Measurements from ENCODE around the gene SBNO1.
"Not testable (repeated sequence)": the region's sequence is repeated elsewhere in the genome, so short reads cannot be mapped to it uniquely, and the experiment has no call there.

Gene SBNO1

DNA sequence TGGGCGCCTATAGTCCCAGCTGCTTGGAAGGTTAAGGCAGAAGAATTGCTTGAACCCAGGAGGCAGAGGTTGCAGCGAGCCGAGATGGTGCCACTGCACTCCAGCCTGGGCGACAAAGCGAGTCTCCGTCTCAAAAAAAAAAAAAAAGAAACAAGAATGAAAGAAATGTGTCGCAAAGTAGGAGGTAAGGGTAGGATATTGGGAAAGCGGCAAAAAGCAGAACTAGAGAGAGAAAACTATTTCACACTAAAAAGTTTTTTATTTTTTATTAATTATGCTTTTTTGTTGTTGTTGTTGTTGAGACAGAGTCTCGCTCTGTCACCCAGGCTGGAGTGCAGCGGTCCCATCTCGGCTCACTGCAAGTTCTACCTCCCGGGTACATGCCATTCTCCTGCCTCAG is 17.7 kb downstream of the SBNO1 start:
- DNase-seq (ENCODE audit: low spot score): no peak

DNA sequence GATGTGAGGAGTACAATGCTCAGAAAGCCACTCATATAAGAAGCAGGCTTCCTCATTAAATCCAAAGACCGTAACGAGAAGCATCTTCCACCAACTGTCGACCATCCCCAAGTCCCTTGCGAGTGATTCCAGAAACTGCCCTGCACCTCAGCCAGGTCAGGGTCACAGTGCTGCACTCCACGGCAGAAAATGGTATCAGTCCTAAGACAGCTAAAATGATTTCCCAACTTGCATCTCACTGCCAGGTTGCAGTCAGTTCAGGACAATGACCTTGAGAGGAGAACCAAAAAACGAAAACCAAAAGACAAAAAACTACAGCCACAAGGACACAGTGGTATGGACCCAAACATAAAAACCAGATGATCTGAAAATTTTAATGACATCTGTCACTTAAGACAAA is 20.6 kb downstream of the SBNO1 start:
- DNase-seq (ENCODE audit: low spot score): no peak

DNA sequence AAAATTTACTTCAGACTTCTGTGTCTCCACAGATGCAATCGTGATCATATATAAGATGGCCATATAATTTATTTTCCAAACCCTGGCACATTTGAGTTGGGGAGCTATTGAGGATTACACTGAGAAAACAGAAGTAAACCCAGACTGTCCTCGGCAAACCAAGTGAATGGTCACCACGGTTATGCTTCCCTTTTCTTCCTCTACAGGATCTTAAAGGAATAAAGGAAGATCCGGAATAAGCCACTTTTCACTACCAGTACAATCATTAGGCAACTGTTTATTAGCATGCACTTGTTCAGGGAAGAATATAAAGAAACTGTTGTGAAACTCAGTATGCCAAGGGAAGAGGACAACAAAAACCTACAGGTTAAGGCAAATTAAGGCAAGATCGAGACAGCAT is 27.6 kb downstream of the SBNO1 start:
- DNase-seq (ENCODE audit: low spot score): no peak

DNA sequence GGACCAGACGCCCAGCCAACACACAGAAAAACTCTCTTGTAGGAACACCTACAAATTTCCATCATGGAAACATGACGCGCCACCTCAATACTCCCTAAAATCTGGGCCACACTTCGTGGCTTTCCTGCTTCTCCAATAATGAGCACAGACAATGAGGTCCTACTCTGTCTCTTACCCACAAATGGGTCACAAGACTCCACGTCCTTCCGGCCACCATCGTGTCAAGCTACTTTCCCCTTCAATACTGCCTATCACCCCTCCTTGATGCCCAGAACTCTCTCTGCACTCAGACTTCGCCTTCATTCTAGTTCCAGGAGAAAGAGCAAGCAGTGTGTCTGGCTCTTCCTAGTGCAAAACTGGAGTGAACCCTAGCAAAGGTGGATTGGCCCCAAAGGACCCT is 28.1 kb downstream of the SBNO1 start:
- DNase-seq (ENCODE audit: low spot score): no peak

DNA sequence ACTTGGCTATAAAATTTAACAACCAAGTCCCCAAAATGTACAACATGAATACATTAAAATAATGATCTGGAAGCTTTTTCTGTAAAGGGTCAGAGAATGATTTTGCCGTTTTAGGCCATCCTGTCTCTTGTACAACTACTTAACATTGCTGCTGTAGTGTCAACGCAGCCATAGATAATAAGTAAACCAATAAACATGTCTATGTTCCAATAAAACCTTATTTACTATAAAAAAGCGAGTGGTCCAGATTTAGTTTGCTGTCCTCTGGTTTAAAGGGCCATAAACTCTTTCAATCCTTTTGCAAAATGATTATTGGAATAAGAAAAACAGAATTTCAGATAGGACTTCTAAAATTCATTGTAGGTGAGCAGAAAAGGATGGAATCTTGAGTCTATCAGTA is 29.2 kb downstream of the SBNO1 start:
- DNase-seq (ENCODE audit: low spot score): no peak

DNA sequence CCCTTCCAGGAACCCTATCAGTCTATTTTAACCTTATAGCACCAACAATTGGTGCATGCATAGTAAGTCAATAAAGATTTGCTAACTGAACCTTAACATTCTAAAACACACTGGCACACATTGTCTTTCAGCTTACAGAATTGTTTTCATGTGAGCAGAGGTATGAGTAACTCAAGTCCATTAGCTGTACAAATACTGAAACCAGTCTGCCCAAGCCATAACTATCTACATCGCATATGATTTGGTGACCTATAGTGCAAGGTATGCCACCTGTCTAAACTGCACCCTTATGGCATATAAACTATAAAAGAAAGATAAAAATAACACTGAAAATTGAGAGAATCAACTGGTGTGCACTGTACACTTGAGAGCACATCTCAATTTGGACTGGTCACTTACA is 34.8 kb downstream of the SBNO1 start:
- DNase-seq (ENCODE audit: low spot score): no peak

DNA sequence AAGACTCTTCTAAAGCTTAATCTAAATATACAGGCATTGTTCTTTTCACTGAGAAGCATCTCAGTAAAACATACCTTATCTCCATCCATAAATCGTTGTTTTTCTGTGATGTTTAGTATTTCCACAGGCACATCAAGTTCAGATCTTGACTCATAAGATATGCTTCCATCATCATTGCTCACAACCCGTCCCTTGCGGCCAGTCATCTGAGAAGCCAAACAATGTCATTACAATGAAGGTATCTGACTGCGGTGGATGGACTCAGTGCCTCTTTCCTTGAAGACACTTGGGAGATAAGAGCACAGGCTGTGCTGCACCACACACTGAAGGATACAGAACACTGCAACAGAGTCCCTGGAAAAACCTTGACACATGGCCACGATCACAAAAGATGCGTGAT is 44.8 kb downstream of the SBNO1 start:
- no peak for DNase-seq (ENCODE audit: low spot score)

DNA sequence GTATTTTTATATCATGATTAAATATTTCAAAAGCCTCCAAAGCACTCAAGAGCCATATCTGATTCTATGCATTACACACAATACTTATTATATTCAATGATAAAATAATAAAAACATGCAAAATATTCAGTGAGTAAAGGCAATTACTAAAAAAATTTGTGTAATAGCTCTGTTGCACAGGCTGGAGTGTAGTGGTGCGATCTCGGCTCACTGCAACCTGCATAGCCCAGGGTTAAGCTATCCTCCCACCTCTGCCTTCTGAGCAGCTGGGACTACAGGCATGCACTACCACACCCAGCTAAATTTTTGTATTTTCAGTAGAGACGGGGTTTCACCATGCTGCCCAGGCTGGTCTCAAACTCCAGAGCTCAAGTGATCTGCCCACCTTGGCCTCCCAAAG is 45.4 kb downstream of the SBNO1 start:
- DNase-seq (ENCODE audit: low spot score): no peak

DNA sequence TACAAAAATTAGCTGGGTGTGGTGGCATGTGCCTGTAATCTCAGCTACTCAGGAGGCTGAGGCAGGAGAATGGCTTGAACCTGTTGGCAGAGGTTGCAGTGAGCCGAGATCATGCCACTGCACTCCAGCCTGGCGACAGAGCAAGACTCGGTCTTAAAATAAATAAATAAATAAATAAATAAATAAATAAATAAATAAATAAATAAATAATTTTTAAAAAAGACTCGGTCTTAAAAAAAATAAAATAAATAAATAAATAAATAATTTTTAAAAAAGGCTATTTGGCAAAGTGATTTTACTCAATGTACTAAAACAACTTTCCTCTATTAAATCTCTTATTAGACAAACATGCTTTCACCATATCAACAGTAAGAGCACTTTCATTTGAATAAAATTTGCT is 51.6 kb downstream of the SBNO1 start:
- not testable (repeated sequence) for DNase-seq (ENCODE audit: low spot score)

DNA sequence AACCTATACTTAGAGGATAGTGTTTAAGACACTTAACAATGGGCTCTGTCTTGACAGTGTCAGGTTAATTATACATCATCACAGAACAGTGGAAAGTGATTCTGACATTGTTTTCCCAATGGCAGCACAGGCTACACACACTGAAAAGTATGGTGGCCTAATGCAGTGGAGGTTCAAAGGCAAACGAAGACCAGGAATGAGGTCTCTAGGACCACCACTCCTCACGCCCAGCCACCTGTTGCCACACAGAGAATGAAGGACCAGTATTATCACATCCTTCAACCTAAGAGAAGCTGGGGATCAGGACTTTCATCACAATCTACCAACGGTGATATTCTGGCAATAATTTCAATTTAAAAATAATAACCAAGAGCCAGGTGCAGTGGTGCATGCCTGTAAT is 58.4 kb downstream of the SBNO1 start:
- DNase-seq (ENCODE audit: low spot score): no peak

DNA sequence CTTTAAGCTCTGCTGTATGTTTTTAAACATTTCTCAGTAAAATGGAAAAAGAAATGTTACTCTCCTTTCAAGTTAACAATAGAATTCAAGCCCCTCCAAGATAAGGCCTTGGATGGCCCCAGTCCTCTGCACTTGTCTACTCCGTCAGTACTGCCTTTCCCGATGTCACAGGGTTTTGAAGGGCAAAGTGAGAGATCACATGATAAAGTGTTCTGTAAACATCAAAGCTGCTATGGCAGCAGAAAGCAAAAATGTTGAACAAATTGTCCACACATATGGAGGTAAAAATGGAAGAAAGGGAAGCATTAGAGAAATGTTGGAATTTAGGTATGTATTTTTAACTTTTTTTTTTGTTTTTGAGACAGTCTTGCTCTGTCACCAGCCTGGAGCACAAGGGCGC is 59.5 kb downstream of the SBNO1 start:
- DNase-seq (ENCODE audit: low spot score): no peak

DNA sequence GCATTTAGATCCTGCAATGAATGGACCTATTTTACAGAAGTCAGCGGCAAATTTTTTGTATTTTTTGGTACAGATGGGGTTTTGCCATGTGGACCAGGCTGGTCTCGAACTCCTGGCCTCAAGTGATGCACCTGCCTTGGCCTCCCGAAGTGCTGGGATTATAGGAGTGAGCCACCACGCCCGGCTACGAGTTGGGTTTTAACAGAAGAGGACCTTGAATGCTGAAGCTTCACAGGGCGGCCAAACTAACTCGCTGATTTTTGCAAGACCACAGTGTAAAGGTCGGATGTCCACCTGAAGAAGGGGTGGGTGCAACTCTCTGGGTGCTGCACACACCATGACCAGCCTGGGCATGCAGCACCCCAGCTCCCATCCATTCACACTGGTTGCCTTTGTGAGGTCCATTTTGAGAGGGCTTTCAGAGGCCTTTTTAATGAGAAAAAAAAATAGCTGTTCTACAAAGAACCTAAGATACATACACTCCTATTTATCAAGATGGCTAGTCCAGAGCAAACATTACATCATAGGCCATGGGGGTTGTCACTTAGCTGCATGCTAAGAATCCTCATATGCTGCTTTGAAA is 71.4 kb downstream of the SBNO1 start:
- DNase-seq (ENCODE audit: low spot score): no peak

DNA sequence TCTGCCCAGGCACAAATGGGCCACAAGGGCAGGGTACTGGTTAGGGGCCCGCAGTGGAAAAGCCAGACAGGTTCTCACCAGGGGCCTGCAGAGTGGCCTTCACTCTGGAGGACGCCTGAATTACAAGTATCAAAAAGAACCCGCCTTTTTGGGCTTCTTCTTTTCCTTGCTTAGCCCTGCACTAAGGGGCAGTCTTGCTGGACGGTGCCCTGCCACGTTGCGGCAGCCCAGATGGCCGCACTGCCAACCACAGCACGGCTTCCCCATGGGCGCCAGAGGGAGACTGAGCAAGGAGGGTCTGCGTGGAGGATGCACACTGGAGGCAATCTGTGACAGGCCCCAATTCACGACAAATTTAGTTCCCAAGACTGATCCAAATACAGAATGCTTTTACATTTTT is 74.7 kb downstream of the SBNO1 start:
- no peak for DNase-seq (ENCODE audit: low spot score)

DNA sequence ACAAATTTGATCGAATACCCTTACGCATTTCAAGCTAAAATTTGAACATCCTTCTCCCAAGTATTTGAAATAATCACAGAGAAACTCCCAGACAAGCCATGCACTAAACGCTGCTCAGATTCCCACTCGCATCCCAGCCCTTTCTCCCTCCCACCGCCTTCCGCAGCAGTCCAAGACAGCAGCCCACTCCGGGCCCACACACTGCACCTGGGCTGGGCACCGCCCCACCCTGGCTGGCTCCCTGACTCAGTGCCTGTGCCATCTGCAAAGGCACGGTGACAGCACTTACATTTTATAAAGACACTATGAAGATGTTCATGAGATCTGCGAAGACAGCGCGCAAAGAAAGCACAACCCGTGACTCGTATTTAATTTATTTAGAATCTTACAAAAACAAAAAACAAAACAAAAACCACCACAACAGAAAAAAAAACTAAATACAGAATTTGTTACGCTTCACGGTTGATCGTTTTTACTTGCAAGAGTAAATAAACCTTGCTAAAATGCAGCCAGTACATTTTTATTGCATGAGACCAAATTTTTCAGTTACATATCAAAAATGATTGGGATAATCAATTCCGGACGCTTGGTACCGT is 75.8 kb downstream of the SBNO1 start:
- DNase-seq (ENCODE audit: low spot score): no peak

DNA sequence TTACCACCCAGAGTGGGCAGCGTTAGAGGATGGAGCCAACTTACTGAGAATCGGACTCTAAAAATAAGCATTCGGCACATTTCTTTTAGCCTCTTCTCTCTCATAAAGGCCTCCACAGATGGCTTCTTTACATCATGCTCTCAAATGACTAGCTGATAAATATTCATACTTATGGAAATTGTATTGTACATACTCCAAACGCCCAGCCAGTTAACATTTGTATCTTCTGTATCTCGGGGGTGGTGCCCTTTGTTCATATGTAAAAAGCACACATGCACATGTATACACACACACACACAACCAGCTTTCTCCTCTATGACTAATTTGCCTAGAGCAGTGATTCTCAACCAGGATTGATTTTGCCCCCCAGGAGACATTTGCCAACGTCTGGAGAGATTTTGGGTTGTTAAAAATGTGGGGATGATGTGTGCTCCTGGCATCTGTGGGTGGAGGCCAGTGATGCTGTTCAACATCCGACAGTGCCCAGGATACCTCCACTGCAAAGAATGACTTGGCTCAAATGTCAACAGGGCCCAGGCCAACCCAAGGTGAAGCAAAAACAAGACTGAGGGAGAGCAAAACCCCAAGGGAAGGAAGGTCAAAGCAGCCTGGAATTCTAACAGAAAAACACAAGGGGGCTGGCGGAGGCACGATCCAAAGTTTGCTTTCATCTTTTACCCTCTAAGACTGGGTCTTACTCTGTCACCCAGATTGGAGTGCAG is 77.8 kb downstream of the SBNO1 start:
- no peak for DNase-seq (ENCODE audit: low spot score)

DNA sequence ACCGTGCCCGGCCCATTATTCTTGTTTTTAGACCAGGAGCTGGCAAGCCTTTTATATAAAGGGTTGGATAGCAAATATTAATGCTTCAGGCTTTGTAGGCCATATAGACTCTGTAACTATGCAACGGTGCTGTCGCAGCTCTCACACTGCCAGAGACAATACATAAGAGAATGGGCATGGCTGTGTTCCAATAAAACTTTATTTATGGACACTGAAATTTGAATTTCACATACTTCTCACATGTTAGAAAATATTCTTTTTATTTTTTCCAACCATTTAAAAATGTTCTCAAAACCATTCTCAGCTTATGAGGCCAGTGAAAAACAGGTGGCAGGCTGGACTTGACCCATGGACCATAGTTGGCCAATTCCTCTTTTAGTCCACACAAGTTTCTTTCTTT is 80.0 kb downstream of the SBNO1 start:
- DNase-seq (ENCODE audit: low spot score): no peak

DNA sequence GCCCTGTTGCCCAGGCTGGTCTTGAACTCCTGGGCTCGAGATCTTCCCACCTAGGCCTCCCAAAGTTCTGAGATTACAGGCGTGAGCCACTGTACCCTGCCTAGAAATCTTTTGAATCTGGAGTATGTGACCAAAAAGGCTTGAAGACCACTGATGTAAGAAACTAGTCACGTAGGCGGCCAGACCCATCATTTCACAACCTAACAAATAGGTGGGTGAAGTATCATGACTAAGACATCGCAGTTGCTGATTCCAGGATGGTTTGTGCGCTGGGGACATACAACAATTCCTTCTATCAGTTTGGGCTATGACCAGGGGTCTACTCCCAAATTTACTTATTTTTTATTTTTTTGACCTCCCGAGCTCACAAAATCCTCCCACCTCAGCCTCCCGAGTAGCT is 81.2 kb downstream of the SBNO1 start:
- no peak for DNase-seq (ENCODE audit: low spot score)

DNA sequence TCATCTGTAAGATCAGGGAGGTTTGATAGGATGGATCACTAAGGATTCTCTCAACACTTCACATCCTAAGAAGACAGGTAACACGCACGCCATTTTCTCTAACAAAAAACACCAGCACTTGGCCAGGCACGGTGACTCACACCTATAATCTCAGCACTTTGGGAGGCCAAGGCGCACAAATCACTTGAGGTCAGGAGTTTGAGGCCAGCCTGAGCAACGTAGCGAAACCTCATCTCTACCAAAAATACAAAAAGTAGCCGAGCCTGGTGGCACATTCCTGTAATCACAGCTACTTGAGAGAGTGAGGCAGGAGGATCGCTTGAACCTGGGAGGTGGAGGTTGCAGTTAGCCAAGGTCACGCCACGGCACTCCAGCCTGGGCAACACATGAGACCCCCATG is 82.5 kb downstream of the SBNO1 start:
- no peak for DNase-seq (ENCODE audit: low spot score)

DNA sequence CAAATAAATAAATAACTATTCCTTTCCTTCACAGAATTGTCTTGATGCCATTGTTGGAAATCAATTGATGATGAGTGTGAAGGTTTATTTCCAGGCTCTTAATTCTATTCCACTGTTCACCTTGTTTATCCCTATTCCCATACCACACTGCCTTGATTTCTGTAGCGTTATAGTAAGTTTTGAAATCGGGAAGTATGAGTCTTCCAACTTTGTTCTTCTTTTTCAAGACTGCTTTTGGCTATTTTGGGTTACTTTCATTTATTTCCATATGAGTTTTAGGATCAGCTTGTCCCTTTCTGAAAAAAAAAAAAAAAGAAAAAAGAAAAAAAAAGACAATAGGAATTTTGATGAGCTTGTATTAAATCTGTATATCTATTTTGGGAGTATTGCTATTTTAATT is 83.7 kb downstream of the SBNO1 start:
- no peak for DNase-seq (ENCODE audit: low spot score)

DNA sequence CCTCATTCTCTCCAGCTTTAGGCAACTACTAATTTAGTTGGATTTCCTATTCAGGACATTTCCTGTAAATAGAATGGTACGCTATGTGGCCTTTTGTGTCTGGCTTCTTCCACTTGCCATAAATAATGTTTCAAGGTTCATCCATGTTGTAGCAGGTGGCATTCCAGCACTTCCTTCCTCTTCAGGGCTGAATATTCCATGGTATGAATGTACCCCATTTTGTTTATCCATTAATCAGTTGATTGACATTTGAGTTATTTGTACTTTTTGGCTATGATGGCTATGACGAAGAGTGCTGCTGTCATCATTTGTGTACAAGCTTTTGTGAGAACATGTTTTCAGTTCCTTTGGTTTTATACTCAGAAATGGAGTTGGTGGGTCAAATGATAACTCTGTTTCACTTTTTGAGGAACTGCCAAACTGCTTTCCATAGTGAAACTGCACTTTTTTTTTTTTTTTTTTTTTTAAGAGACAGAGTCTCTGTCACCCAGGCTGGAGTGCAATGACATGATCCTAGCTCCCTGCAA is 86.5 kb downstream of the SBNO1 start:
- no peak for DNase-seq (ENCODE audit: low spot score)

DNA sequence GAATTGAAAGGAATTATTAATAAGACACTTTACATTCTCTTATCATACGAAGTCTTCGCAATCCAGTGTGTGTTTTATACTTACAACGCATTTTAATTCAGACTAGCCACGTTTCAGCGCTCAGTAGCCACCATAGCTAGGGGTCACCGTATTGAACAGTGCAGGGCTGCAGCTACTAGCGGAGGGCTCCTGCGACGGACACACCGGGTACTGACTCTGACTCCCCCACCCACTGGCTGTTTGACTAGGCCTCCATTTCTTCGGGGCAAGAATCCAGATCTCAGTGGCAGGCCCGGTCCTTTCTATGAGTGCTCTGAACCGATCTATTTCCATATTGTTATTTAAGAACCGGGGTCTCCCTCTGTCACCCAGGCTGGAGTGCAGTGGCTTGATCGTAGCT is 91.5 kb downstream of the SBNO1 start:
- no peak for DNase-seq (ENCODE audit: low spot score)

DNA sequence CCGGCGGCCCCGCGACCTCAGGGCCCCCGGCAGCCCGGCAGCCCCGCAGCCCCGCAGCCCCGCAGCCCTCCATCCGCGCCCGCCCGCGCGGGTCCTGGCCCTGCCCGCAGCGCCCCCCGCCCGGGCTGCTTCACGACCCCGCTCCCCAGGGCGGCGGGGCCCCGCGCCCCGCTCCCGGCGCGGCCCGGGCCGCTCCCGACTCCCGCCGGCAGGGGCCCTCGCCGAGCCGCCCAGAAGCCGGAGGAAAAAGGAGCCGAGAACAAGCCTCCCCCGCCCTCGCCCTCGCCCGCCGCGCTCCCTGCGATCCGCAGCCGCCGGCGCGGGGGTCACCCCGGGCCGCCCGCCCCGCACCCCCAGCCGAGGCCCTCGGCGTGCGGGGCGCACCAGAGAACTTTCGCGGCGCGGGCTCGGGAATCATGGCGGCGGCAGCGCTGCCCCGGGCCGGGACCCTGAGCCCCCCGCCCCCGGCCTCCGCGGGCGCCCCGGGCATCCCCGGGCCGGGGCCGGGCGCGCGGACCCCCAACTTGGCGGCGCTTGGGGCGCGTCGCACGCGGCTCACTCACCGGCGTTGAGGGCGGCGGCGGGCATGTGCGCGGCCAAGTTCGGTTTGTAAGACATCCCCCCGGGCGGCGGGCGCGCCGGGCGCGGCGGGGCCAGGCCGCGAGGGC is 93.5 kb downstream of the SBNO1 start:
- peak; percentile 56 for DNase-seq (ENCODE audit: low spot score)

Data from hematopoietic multipotent progenitor cell treated with erythropoietin and hydrocortisone succinate and interleukin-3 and kit ligand, for 17 days (in vitro differentiated cells).